HUES64 (cell line): Measurements from ENCODE around the gene MTREX.

Source experiments
- H3K27ac ChIP-seq: 2 replicates; pipeline ENCODE4 v1.7.0; 2013; ENCODE audit warnings: low read depth, low read length, inconsistent platforms
- H3K27me3 ChIP-seq: 2 replicates; pipeline ENCODE4 v1.6.1; 2013; ENCODE audit warnings: mild to moderate bottlenecking, low read length; ENCODE audit not compliant: insufficient read depth
- H3K36me3 ChIP-seq: 2 replicates; pipeline ENCODE4 v1.6.1; 2013; ENCODE audit warnings: mild to moderate bottlenecking, low read length; ENCODE audit not compliant: insufficient read depth
- H3K4me1 ChIP-seq: 2 replicates; pipeline ENCODE4 v1.6.1; 2013; ENCODE audit warnings: mild to moderate bottlenecking, low read length, moderate library complexity; ENCODE audit not compliant: insufficient read depth
- H3K4me3 ChIP-seq: 2 replicates; pipeline ENCODE4 v1.5.1; 2013; ENCODE audit warnings: mild to moderate bottlenecking, low read length, moderate library complexity
- H3K9ac ChIP-seq: 2 replicates; pipeline ENCODE4 v1.6.1; 2013; ENCODE audit warnings: mild to moderate bottlenecking, low read depth, low read length
- H3K9me3 ChIP-seq: 2 replicates; pipeline ENCODE4 v1.6.1; 2013; ENCODE audit warnings: low read depth, low read length; ENCODE audit not compliant: insufficient read depth
- WGBS: fragments of 150-250, 120-280 bp; methylation state at CpG from one replicate; pipeline ENCODE4 v1.1.7; 2013; ENCODE audit warnings: missing lambda C conversion rate; 5-methylcytosine and 5-hydroxymethylcytosine counted together

Gene MTREX

GRCh38 chr5:55472642-55473041 lies 164.9 kb downstream of the MTREX start:
- Histone ChIP-seq H3K27me3 (no peaks in the 10 kb centered on the region), H3K4me3 (no peak overlapping the region), H3K27ac (no peak overlapping the region), H3K9me3 (no peaks in the 10 kb centered on the region), H3K9ac (no peak overlapping the region), H3K36me3 (peaks cover 4% of the 10 kb centered on the region; the same call in 1 of the 2 replicates), H3K4me1 (peaks cover 7% of the 10 kb centered on the region; the same call in 1 of the 2 replicates)
- WGBS: 89% methylated on average over 1 of the region's 1 CpG
